GM21786 (cell line): ENCODE data around the gene STRN3.
"Not testable (repeated sequence)": the region's sequence is repeated elsewhere in the genome, so short reads cannot be mapped to it uniquely, and the experiment has no call there.

Source experiments
- ATAC-seq: cut with Tn5 transposase; IDR thresholded peaks from one replicate; pipeline ENCODE4 v1.9.1; 2021; ENCODE audit not compliant: unreplicated experiment

Gene STRN3, protein sequence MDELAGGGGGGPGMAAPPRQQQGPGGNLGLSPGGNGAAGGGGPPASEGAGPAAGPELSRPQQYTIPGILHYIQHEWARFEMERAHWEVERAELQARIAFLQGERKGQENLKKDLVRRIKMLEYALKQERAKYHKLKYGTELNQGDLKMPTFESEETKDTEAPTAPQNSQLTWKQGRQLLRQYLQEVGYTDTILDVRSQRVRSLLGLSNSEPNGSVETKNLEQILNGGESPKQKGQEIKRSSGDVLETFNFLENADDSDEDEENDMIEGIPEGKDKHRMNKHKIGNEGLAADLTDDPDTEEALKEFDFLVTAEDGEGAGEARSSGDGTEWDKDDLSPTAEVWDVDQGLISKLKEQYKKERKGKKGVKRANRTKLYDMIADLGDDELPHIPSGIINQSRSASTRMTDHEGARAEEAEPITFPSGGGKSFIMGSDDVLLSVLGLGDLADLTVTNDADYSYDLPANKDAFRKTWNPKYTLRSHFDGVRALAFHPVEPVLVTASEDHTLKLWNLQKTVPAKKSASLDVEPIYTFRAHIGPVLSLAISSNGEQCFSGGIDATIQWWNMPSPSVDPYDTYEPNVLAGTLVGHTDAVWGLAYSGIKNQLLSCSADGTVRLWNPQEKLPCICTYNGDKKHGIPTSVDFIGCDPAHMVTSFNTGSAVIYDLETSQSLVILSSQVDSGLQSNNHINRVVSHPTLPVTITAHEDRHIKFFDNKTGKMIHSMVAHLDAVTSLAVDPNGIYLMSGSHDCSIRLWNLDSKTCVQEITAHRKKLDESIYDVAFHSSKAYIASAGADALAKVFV

DNA sequence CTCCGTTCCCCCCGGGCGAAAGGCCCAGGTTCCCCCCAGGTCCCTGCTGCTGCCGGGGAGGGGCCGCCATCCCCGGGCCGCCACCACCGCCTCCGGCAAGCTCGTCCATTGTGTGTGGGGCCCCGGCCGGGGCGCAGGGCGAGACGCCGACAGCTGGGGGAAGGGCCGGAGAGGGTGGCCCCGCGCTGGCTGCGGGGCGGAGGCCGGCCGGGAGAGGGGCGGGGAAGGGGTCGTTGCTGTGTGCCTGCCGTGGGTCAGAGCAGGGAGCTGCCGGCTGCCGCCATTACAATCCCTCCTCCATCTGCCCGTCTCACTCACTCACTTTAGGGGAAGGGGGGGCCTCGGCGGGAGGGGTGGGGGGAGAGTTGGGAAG lies at the start of gene STRN3:
STRN3 (minus strand) TSS at position 303 of the 373 bp plus-strand sequence; CDS start at position 109, 194 bp downstream.
- ATAC-seq = no peak

GRCh38 chr14:31075144-31075543 lies 49.0 kb upstream of the STRN3 start:
- no peak for ATAC-seq

- no peak for ATAC-seq
Observed at GRCh38 chr14:31071151-31071550, 45.0 kb upstream of the STRN3 start.

GRCh38 chr14:31070431-31070830 lies 44.3 kb upstream of the STRN3 start:
- no peak for ATAC-seq

- no peak for ATAC-seq
Observed at GRCh38 chr14:31069343-31069742, 43.2 kb upstream of the STRN3 start.

GRCh38 chr14:31068235-31068634 lies 42.1 kb upstream of the STRN3 start:
- no peak for ATAC-seq

- not testable (repeated sequence) for ATAC-seq
Observed at GRCh38 chr14:31062908-31063307, 36.7 kb upstream of the STRN3 start.

GRCh38 chr14:31060253-31060875 lies 34.2 kb upstream of the STRN3 start:
- no peak for ATAC-seq

DNA sequence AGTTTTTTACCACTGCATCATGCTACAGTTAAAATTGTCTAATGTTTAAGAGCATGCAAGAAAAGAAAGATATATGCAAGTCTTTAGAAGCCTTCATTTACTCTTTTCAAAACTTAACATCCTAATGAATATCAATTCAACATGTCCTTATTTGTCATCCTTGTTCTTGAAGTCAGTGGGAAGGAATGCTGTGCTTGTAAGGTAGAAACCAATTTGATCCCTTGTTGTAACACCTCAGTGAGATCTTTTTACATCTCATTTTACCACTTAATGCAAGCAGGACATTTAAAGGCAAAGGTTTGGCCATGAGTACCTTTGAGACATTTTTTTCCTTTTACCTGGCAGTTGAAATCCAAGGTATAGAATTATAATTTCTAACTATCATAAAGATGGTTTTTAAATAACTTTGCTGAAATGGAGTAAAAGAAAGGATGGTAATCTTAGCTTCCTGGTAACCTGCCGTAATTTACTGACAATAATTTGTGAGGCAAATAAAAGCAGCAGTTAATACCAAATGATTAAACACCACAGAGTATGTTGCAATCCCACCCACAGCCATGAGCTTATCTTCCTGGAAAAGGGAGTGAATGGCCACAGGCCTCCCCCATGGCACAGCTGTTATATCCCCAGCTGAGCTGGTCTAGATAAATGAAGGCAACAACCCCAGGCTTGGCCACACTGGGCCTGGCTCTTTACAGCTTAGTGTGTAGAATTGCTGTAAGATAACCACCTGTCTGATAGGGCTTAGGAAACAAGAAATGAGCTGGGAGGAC lies 33.2 kb upstream of the STRN3 start:
- ATAC-seq = no peak

- no peak for ATAC-seq
Observed at GRCh38 chr14:31057701-31058364, 31.7 kb upstream of the STRN3 start.

- ATAC-seq = no peak
Observed at GRCh38 chr14:31057035-31057434, 30.9 kb upstream of the STRN3 start.

DNA sequence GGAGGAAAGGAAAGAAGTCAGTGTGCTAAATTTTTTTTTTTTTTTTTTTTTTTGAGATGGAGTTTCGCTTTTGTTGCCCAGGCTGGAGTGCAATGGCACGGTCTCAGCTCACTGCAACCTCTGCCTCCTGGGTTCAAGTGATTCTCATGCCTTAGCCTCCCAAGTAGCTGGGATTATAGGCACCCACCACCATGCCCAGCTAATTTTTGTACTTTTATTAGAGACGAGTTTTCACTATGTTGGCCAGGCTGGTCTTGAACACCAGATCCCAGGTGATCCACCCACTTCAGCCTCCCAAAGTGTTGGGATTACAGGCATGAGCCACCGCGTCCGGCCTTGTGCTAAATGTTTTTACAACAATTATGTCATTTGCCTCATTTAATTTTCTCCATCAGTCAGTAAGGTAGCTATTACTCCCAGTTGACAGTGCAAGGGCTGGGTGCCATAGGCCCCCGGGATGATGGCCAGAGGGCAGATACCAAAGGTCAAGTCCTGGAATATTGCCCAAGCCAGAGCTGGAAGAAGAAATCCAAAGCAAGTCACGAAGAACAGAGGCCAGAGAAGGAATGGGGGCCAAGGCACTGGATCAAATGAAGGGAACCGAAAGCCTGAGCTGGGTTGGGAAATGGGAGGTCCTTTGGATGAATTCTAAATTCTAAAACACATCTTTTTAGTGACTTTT lies 26.9 kb upstream of the STRN3 start:
- not testable (repeated sequence) for ATAC-seq

GRCh38 chr14:31051511-31051910 lies 25.3 kb upstream of the STRN3 start:
- ATAC-seq = no peak

DNA sequence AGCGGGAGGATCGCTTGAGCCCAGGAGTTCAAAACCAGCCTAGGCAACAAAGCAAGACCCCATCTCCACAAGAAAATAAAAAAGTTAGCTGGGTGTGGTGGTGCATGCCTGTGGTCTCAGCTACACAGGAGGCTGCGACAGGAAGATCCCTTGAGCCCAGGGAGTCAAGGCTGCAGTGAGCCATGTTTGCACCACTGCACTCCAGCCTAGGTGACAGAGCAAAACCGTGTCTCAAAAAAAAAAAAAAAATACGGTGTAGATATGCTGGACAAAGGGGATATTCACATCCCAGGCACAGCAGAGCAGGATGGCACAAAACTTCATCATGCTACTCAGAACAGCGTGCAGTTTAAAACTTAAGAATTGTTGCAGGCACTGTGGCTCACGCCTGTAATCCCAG lies 24.8 kb upstream of the STRN3 start:
- ATAC-seq = no peak

DNA sequence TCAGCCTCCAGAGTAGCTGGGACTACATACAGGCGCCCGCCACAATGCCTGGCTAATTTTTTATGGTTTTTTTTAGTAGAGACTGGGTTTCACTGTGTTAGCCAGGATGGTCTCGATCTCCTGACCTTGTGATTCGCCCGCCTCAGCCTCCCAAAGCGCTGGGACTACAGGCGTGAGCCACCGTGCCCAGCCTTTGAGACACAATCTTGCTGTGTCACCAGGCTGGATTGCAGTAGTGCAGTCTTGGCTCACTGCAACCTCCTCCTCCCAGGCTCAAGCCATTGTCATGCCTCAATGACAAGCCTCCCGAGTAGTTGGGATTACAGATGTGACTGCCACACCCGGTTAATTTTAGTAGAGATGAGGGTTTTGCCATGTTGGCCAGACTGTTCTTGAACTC lies 21.3 kb upstream of the STRN3 start:
- ATAC-seq = no peak

GRCh38 chr14:31045501-31046080 lies 19.4 kb upstream of the STRN3 start:
- no peak for ATAC-seq

DNA sequence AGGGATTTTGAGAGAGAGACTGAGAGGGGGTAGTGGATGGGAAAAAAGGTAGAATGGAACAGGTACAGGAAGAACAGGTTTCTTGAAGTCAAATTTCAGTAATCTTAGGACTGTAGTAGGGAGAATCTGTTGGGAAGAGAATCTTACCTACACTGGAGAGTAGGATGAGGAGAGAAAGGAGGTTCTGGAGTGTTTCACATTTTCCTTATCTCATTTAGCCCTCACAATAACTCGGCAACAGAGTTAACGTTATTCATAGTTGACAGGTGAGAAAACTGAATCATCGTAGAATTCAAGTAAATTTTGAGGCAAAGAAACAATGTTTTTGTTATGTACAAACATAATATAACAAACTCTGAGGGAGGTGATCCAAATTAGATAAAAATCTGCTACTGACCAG lies 17.2 kb upstream of the STRN3 start:
- ATAC-seq = no peak

GRCh38 chr14:31042893-31043292 lies 16.7 kb upstream of the STRN3 start:
- ATAC-seq = not testable (repeated sequence)

DNA sequence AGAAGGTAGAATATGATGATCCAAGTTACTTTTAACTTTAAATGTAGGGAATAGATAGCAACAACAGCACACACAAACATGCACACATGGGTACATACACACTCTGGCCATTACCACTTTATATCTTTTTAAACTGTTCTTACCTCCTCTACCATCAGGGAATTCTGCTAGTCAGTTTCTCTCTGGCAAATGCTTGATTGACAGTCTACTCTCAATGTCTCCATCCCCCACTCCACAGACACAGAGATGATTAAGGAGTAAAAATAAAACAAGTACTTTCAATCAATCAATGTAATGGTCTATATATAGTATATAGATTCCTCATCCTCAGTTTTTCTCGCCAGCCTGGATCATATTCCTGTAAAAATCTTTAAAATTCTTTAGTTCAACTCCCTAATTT lies 16.1 kb upstream of the STRN3 start:
- ATAC-seq = no peak
